ENCODE results near the gene COL25A1.

Gene COL25A1

GRCh38 chr4:108787724-108788123 lies 514.7 kb downstream of the COL25A1 start:
- DNase-seq (ENCODE audit: low read depth, low spot score) = no peak
- CTCF ChIA-PET = no interaction called here
- POLR2A ChIA-PET = no interaction called here
- H3K4me3 ChIP-seq (ENCODE audit: low read depth, low read length) = no peak overlapping the region
- TF ChIP-seq CTCF (IDR thresholded peaks at IDR 0.05; ENCODE audit: insufficient read depth, low read length, missing control alignments) = no peak

DNA sequence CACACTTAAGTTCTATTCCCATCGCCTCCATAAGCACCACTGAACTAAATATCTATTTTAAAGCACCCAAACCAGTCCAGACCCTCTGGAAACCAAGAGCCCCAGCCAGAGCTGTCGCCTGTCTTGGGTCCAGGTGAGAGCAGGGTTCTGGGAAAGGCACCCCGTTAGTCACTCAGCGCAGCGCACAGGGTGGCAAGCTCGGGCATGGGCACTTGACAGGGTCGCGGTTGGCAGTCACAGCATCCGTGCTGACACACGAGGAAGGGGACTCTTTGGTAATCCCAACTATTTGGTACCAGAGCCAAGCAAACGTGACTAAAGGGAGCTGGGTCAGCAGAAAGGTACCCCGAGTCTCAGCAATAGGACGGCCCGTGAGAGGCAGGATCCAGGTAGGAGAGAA lies 515.4 kb downstream of the COL25A1 start:
- CTCF ChIA-PET = no interaction called here
- no peak overlapping the region for H3K4me3 ChIP-seq (ENCODE audit: low read depth, low read length)
- DNase-seq (ENCODE audit: low read depth, low spot score) = no peak
- TF ChIP-seq CTCF (IDR thresholded peaks at IDR 0.05; ENCODE audit: insufficient read depth, low read length, missing control alignments) = no peak
- POLR2A ChIA-PET = no interaction called here

GRCh38 chr4:108786351-108786750 lies 516.1 kb downstream of the COL25A1 start:
- H3K4me3 ChIP-seq (ENCODE audit: low read depth, low read length) = no peak overlapping the region
- POLR2A ChIA-PET = no interaction called here
- no peak for DNase-seq (ENCODE audit: low read depth, low spot score)
- no peak for TF ChIP-seq CTCF (IDR thresholded peaks at IDR 0.05; ENCODE audit: insufficient read depth, low read length, missing control alignments)
- CTCF ChIA-PET = no interaction called here

- CTCF ChIA-PET = interaction anchor here (0.7 to 1.0 kb wide), 2 partner anchors 9 to 97 kb away, joined by 4 read pairs; no protein-coding TSS in a partner anchor
- H3K4me3 ChIP-seq (ENCODE audit: low read depth, low read length) = no peak overlapping the region
- peak; percentile 20 for TF ChIP-seq CTCF (IDR thresholded peaks at IDR 0.05; ENCODE audit: insufficient read depth, low read length, missing control alignments)
- POLR2A ChIA-PET = no interaction called here
- DNase-seq (ENCODE audit: low read depth, low spot score) = no peak
Measured at GRCh38 chr4:108783665-108784463, 518.6 kb downstream of the COL25A1 start.

GRCh38 chr4:108779958-108780357 lies 522.5 kb downstream of the COL25A1 start:
- no peak for DNase-seq (ENCODE audit: low read depth, low spot score)
- ChIA-PET CTCF (no interaction called here), POLR2A (no interaction called here)

GRCh38 chr4:108777388-108777787 lies 525.1 kb downstream of the COL25A1 start:
- no peak overlapping the region for H3K4me3 ChIP-seq (ENCODE audit: low read depth, low read length)
- no peak for DNase-seq (ENCODE audit: low read depth, low spot score)
- TF ChIP-seq CTCF (IDR thresholded peaks at IDR 0.05; ENCODE audit: insufficient read depth, low read length, missing control alignments) = no peak
- ChIA-PET POLR2A (no interaction called here), CTCF (no interaction called here)

More at GRCh38 chr4:108779958-108780357, 522.5 kb downstream of the COL25A1 start:
- TF ChIP-seq CTCF (IDR thresholded peaks at IDR 0.05; ENCODE audit: insufficient read depth, low read length, missing control alignments) = no peak
- H3K4me3 ChIP-seq (ENCODE audit: low read depth, low read length) = no peak overlapping the region
